ENCODE measurements around the gene ZKSCAN1.

Gene ZKSCAN1

DNA sequence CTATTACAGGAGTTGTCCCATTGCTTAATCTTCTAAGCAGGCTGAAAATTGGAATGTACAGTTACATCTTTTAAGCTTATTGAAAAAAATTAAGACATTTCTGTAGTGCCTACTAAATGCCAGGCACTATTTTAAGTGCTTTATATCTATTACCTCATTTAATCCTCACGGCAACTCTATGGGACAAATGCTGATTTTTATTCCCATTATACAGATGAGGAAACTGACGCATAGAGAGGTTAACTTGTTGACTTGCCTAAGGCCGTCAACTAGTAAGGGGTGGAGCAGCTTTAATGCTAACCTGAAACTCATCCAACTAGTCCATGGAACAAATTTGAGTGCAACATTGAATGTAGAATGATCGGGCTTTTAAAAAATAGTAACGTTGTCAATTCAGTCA is 2.5 kb downstream of the ZKSCAN1 start:
- no peak for DNase-seq (ENCODE audit: low read depth, low spot score)
- POLR2A ChIA-PET = no interaction called here
- H3K4me3 ChIP-seq (ENCODE audit: low read depth, low read length) = no peak overlapping the region
- TF ChIP-seq CTCF (IDR thresholded peaks at IDR 0.05; ENCODE audit: insufficient read depth, low read length, missing control alignments) = no peak
- CTCF ChIA-PET = interaction anchor here (1.1 to 13.9 kb wide), 5 partner anchors 9 to 35 kb away, joined by 3 to 122 read pairs (median 6); no protein-coding TSS in a partner anchor

DNA sequence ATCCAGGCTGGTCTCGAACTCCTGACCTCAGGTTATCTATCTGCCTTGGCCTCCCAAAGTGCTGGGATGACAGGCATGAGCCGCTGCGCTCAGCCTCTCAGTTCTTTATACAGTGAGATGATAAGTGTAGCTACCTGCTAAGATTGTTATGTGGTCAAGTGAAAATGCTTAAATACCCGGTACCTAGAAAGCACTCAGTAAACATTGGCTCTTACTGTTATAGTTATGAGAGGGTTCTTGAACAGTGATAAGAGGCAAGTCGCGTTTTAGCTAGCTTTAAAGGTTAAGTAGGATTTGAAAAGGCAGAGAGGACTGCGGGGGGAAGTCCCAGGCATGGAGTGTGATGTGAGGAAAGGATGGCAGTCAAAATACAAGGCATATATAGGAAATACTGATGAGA is 4.5 kb downstream of the ZKSCAN1 start:
- CTCF ChIA-PET = interaction anchor here (1.3 to 13.9 kb wide), 4 partner anchors 10 to 62 kb away, joined by 4 to 122 read pairs (median 18); no protein-coding TSS in a partner anchor
- POLR2A ChIA-PET = interaction anchor here (1.0 kb wide), 1 partner anchor 13 kb away, joined by 3 read pairs; no protein-coding TSS in a partner anchor
- no peak overlapping the region for H3K4me3 ChIP-seq (ENCODE audit: low read depth, low read length)
- DNase-seq (ENCODE audit: low read depth, low spot score) = no peak
- TF ChIP-seq CTCF (IDR thresholded peaks at IDR 0.05; ENCODE audit: insufficient read depth, low read length, missing control alignments) = no peak

DNA sequence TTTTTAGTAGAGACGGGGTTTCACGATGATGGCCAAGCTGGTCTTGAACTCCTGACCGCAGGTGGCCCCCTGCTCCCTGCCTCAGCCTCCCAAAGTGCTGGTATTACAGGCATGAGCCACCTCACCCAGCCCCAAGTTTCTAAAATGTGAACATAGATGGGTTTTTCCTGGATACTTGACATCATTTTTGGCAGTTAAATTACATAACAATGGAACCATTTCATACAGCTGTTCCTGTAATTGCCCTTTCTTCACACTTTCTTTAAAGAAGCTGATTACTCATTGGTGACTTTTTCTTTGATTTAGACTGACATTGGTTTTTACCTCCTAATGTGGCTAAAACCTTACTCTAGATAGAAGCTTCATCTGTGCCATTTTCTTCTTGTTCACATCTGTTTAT is 5.9 kb downstream of the ZKSCAN1 start:
- TF ChIP-seq CTCF (IDR thresholded peaks at IDR 0.05; ENCODE audit: insufficient read depth, low read length, missing control alignments) = no peak
- no peak for DNase-seq (ENCODE audit: low read depth, low spot score)
- POLR2A ChIA-PET = no interaction called here
- CTCF ChIA-PET = interaction anchor here (1.1 to 13.9 kb wide), 4 partner anchors 9 to 32 kb away, joined by 3 to 122 read pairs (median 18); no protein-coding TSS in a partner anchor
- H3K4me3 ChIP-seq (ENCODE audit: low read depth, low read length) = no peak overlapping the region

DNA sequence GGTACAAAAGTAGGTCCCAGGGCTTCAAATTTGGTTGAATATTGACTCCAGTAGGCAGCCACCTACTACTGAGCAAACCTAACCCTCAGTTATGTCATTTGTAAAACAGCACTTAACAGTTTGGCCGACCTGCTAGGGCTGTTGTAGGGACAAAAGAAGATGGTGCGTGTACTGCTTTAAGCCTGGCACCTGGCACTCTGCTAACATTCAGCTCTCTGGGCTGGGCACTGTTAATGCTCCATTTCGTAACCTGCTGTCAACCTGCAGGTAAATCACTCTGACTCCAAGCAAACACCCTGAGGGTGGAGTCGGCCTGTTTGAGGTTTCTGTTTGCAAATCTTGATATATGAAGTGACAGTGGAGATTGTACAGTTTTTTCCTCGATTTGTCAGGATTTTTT is 7.2 kb downstream of the ZKSCAN1 start:
- POLR2A ChIA-PET = no interaction called here
- DNase-seq (ENCODE audit: low read depth, low spot score) = no peak
- CTCF ChIA-PET = interaction anchor here (1.1 to 13.9 kb wide), 2 partner anchors 11 to 29 kb away, joined by 3 to 122 read pairs; no protein-coding TSS in a partner anchor
- H3K4me3 ChIP-seq (ENCODE audit: low read depth, low read length) = no peak overlapping the region
- TF ChIP-seq CTCF (IDR thresholded peaks at IDR 0.05; ENCODE audit: insufficient read depth, low read length, missing control alignments) = no peak

DNA sequence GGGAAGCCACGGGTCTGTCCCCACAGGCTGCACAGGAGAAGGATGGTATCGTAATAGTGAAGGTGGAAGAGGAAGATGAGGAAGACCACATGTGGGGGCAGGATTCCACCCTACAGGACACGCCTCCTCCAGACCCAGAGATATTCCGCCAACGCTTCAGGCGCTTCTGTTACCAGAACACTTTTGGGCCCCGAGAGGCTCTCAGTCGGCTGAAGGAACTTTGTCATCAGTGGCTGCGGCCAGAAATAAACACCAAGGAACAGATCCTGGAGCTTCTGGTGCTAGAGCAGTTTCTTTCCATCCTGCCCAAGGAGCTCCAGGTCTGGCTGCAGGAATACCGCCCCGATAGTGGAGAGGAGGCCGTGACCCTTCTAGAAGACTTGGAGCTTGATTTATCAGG is 8.1 kb downstream of the ZKSCAN1 start:
- no peak overlapping the region for H3K4me3 ChIP-seq (ENCODE audit: low read depth, low read length)
- TF ChIP-seq CTCF (IDR thresholded peaks at IDR 0.05; ENCODE audit: insufficient read depth, low read length, missing control alignments) = no peak
- no peak for DNase-seq (ENCODE audit: low read depth, low spot score)
- ChIA-PET CTCF (no interaction called here), POLR2A (no interaction called here)

GRCh38 chr7:100024020-100024619 is 8.7 kb downstream of the ZKSCAN1 start:
- ChIA-PET CTCF (no interaction called here), POLR2A (no interaction called here)
- TF ChIP-seq CTCF (IDR thresholded peaks at IDR 0.05; ENCODE audit: insufficient read depth, low read length, missing control alignments) = no peak
- DNase-seq (ENCODE audit: low read depth, low spot score) = no peak
- H3K4me3 ChIP-seq (ENCODE audit: low read depth, low read length) = no peak overlapping the region

Data from AG04449 (cell line).